ENCODE results near the gene CBX7. TPM values are rescaled to one million over a fixed set of nuclear protein-coding genes. Genes with fewer than 3 reads are reported as not detected.

The CBX7 gene
- total RNA-seq, 1 donor from 2014 or later, result 7.7 TPM

GRCh38 chr22:39134366-39135091 is 18.0 kb downstream of the CBX7 start:
- Mint-ChIP-seq H3K27ac (peak overlapping the region; percentile 81), H3K4me1 (ENCODE audit: low read depth) (peaks cover 11% of the 10 kb centered on the region), H3K36me3 (ENCODE audit: insufficient read depth) (no peaks in the 10 kb centered on the region), H3K9me3 (ENCODE audit: low read depth) (no peaks in the 10 kb centered on the region), H3K27me3 (peaks cover 7% of the 10 kb centered on the region), H3K4me3 (ENCODE audit: low read depth) (no peak overlapping the region)
- TF ChIP-seq CTCF (IDR thresholded peaks at IDR 0.05; ENCODE audit: unreplicated experiment), result no peak
- DNase-seq (ENCODE audit: low spot score, unreplicated experiment), result no peak

- no peak overlapping the region for H3K4me3 Mint-ChIP-seq (ENCODE audit: low read depth)
- H3K36me3 Mint-ChIP-seq (ENCODE audit: insufficient read depth), result no peaks in the 10 kb centered on the region
- no peak for TF ChIP-seq CTCF (IDR thresholded peaks at IDR 0.05; ENCODE audit: unreplicated experiment)
- H3K4me1 Mint-ChIP-seq (ENCODE audit: low read depth), result peaks cover 12% of the 10 kb centered on the region
- DNase-seq (ENCODE audit: low spot score, unreplicated experiment), result no peak
- no peak overlapping the region for H3K27ac Mint-ChIP-seq
- H3K27me3 Mint-ChIP-seq, result peaks cover 7% of the 10 kb centered on the region
- no peaks in the 10 kb centered on the region for H3K9me3 Mint-ChIP-seq (ENCODE audit: low read depth)
These were observed 18.6 kb downstream of the CBX7 start for GRCh38 chr22:39133871-39134270.

- no peak overlapping the region for H3K27ac Mint-ChIP-seq
- peaks cover 7% of the 10 kb centered on the region for H3K27me3 Mint-ChIP-seq
- peaks cover 12% of the 10 kb centered on the region for H3K4me1 Mint-ChIP-seq (ENCODE audit: low read depth)
- no peaks in the 10 kb centered on the region for H3K9me3 Mint-ChIP-seq (ENCODE audit: low read depth)
- no peak for TF ChIP-seq CTCF (IDR thresholded peaks at IDR 0.05; ENCODE audit: unreplicated experiment)
- no peaks in the 10 kb centered on the region for H3K36me3 Mint-ChIP-seq (ENCODE audit: insufficient read depth)
- DNase-seq (ENCODE audit: low spot score, unreplicated experiment), result no peak
- no peak overlapping the region for H3K4me3 Mint-ChIP-seq (ENCODE audit: low read depth)
These were observed 19.5 kb downstream of the CBX7 start for GRCh38 chr22:39132871-39133524.

GRCh38 chr22:39132281-39132680 is 20.2 kb downstream of the CBX7 start:
- Mint-ChIP-seq H3K27ac (no peak overlapping the region), H3K4me3 (ENCODE audit: low read depth) (no peak overlapping the region), H3K36me3 (ENCODE audit: insufficient read depth) (no peaks in the 10 kb centered on the region), H3K4me1 (ENCODE audit: low read depth) (peaks cover 12% of the 10 kb centered on the region), H3K27me3 (peaks cover 7% of the 10 kb centered on the region), H3K9me3 (ENCODE audit: low read depth) (no peaks in the 10 kb centered on the region)
- no peak for TF ChIP-seq CTCF (IDR thresholded peaks at IDR 0.05; ENCODE audit: unreplicated experiment)
- no peak for DNase-seq (ENCODE audit: low spot score, unreplicated experiment)

GRCh38 chr22:39130892-39131855 is 21.3 kb downstream of the CBX7 start:
- H3K9me3 Mint-ChIP-seq (ENCODE audit: low read depth), result no peaks in the 10 kb centered on the region
- peaks cover 9% of the 10 kb centered on the region for H3K4me1 Mint-ChIP-seq (ENCODE audit: low read depth)
- H3K27ac Mint-ChIP-seq, result no peak overlapping the region
- TF ChIP-seq CTCF (IDR thresholded peaks at IDR 0.05; ENCODE audit: unreplicated experiment), result no peak
- no peak for DNase-seq (ENCODE audit: low spot score, unreplicated experiment)
- H3K36me3 Mint-ChIP-seq (ENCODE audit: insufficient read depth), result no peaks in the 10 kb centered on the region
- peaks cover 7% of the 10 kb centered on the region for H3K27me3 Mint-ChIP-seq
- H3K4me3 Mint-ChIP-seq (ENCODE audit: low read depth), result no peak overlapping the region

Data from progenitor cell of endocrine pancreas (in vitro differentiated cells).